ENCODE results near the gene TNPO1.

The TNPO1 gene

DNA sequence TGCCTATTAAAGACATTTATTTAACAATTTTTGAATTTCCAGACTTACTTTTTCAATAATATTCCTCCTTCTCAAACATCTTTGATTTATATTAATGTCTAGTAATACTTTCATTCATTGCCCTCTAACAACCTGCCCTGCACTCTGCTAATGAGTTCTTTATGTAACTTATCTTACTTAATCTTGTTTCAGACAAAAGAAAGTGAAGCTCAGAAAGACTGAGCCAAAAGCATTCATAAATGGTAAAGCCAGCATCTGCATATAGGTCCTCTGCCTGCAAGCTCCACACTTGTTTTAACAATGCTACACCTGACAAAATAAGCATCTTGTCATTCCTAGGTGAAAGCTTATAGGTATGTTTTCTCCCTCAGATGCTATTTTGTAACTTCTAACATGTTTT, 2.4 kb upstream of the TNPO1 start:
- H4K5ac ChIP-seq (ENCODE audit: low read length), result no peak overlapping the region
- peaks cover 4% of the 10 kb centered on the region for H3K79me2 ChIP-seq (ENCODE audit: control insufficient read depth, insufficient read depth, low read length)
- no peak overlapping the region for H3K23ac ChIP-seq (ENCODE audit: low read length)
- no peak overlapping the region for H3K4me2 ChIP-seq (ENCODE audit: low read length)
- H3K56ac ChIP-seq (ENCODE audit: low read length), result no peak overlapping the region
- no peak overlapping the region for H2BK5ac ChIP-seq (ENCODE audit: low read length)
- no peak overlapping the region for H2BK15ac ChIP-seq (replicated peaks; ENCODE audit: low read depth)
- H2BK120ac ChIP-seq (ENCODE audit: low read depth, low read length), result no peak overlapping the region
- H4K8ac ChIP-seq (ENCODE audit: low read depth, low read length), result no peak overlapping the region
- peaks cover 2% of the 10 kb centered on the region for H3K4me1 ChIP-seq (ENCODE audit: control insufficient read depth, low read depth, low read length)
- no peak overlapping the region for H3K9ac ChIP-seq (ENCODE audit: low read length)
- H2AK5ac ChIP-seq (ENCODE audit: low read length), result no peak overlapping the region
- no peak overlapping the region for H3K4me3 ChIP-seq (ENCODE audit: low read length)
- no peak overlapping the region for H3K4ac ChIP-seq (ENCODE audit: low read depth, low read length)
- no peak for DNase-seq
- no peaks in the 10 kb centered on the region for H3K27me3 ChIP-seq (ENCODE audit: insufficient read depth, low read length, poor library complexity)
- H3K18ac ChIP-seq (ENCODE audit: low read length), result no peak overlapping the region
- no peak overlapping the region for H3K27ac ChIP-seq (ENCODE audit: low read depth, low read length)
- H3K79me1 ChIP-seq (ENCODE audit: low read length), result peaks cover 2% of the 10 kb centered on the region
- no peaks in the 10 kb centered on the region for H3K36me3 ChIP-seq (ENCODE audit: control insufficient read depth, insufficient read depth, low read length)

DNA sequence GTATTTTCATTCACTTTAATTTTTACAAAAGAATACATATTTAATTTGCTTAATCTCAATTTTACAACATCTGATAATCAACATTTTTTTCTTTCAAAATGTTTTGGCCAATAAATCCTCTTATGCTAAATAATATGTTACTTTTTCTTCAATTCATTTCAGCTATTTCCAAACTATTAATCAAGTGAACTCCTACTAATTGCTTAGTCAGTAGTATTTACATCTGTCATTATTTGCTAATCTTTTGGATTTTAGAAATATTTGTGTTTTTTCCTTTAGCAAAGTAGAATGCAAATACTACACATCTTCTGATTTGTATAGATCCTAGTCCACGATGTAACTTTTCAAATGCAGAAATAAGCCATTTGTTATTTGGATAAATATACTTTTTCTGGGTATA, 1.6 kb upstream of the TNPO1 start:
- H3K36me3 ChIP-seq (ENCODE audit: control insufficient read depth, insufficient read depth, low read length), result no peaks in the 10 kb centered on the region
- H3K23ac ChIP-seq (ENCODE audit: low read length), result no peak overlapping the region
- no peak overlapping the region for H2BK5ac ChIP-seq (ENCODE audit: low read length)
- no peak overlapping the region for H3K9ac ChIP-seq (ENCODE audit: low read length)
- H3K56ac ChIP-seq (ENCODE audit: low read length), result no peak overlapping the region
- H3K27me3 ChIP-seq (ENCODE audit: insufficient read depth, low read length, poor library complexity), result no peaks in the 10 kb centered on the region
- H4K8ac ChIP-seq (ENCODE audit: low read depth, low read length), result no peak overlapping the region
- peaks cover 2% of the 10 kb centered on the region for H3K4me1 ChIP-seq (ENCODE audit: control insufficient read depth, low read depth, low read length)
- WGBS (ENCODE audit: extremely low coverage, insufficient coverage, low lambda C conversion rate), result no CpG with 5 or more reads among the region's 1 CpG
- H2BK120ac ChIP-seq (ENCODE audit: low read depth, low read length), result no peak overlapping the region
- H3K18ac ChIP-seq (ENCODE audit: low read length), result no peak overlapping the region
- peaks cover 3% of the 10 kb centered on the region for H3K79me1 ChIP-seq (ENCODE audit: low read length)
- H4K5ac ChIP-seq (ENCODE audit: low read length), result no peak overlapping the region
- no peak overlapping the region for H3K4me2 ChIP-seq (ENCODE audit: low read length)
- H3K4me3 ChIP-seq (ENCODE audit: low read length), result no peak overlapping the region
- DNase-seq, result no peak
- H3K4ac ChIP-seq (ENCODE audit: low read depth, low read length), result no peak overlapping the region
- H2BK15ac ChIP-seq (replicated peaks; ENCODE audit: low read depth), result no peak overlapping the region
- peaks cover 6% of the 10 kb centered on the region for H3K79me2 ChIP-seq (ENCODE audit: control insufficient read depth, insufficient read depth, low read length)
- H2AK5ac ChIP-seq (ENCODE audit: low read length), result no peak overlapping the region
- no peak overlapping the region for H3K27ac ChIP-seq (ENCODE audit: low read depth, low read length)

DNA sequence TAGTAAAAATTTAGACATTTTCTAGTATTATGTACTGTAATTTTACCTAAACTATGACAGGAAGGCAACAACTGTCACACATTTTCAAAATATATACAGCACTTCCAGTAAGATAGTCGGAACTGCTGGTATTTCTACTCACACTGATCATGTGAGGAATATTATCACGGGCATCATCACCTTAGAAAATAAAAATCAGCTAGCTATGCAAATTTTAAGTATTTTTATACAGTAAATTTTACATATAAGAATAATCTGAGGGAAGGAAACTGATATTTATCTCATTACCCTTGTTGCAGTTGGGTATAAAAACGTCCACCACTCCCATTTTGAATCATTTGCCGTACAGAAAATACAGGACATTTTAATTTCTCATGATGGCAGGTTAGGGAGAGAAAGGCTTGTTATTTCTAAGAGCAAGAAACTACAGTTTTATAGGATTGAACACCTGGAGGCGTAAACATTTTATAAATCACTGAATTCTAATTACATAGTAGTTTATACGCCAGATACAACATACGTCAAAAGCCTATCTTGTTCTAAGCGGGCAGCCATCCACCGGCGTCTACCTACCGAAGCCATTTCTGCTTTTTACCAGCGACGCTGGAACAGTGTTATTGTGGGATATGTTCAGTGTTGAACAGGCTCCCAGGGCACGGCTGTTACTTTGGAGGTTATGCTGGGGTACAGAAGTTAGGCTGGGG, 729 bp upstream of the TNPO1 start:
- H4K8ac ChIP-seq (ENCODE audit: low read depth, low read length), result no peak overlapping the region
- H3K4me2 ChIP-seq (ENCODE audit: low read length), result peak overlapping the region; percentile 83
- no CpG with 5 or more reads among the region's 14 CpGs for WGBS (ENCODE audit: extremely low coverage, insufficient coverage, low lambda C conversion rate)
- H4K5ac ChIP-seq (ENCODE audit: low read length), result no peak overlapping the region
- H3K27me3 ChIP-seq (ENCODE audit: insufficient read depth, low read length, poor library complexity), result no peaks in the 10 kb centered on the region
- peaks cover 3% of the 10 kb centered on the region for H3K79me1 ChIP-seq (ENCODE audit: low read length)
- H2BK120ac ChIP-seq (ENCODE audit: low read depth, low read length), result no peak overlapping the region
- H3K4me1 ChIP-seq (ENCODE audit: control insufficient read depth, low read depth, low read length), result peaks cover 2% of the 10 kb centered on the region
- H3K4ac ChIP-seq (ENCODE audit: low read depth, low read length), result peak overlapping the region; percentile 41
- no peak overlapping the region for H3K18ac ChIP-seq (ENCODE audit: low read length)
- H3K9ac ChIP-seq (ENCODE audit: low read length), result peak overlapping the region; percentile 79
- H3K79me2 ChIP-seq (ENCODE audit: control insufficient read depth, insufficient read depth, low read length), result peaks cover 6% of the 10 kb centered on the region
- H3K56ac ChIP-seq (ENCODE audit: low read length), result peak overlapping the region; percentile 92
- no peak overlapping the region for H2AK5ac ChIP-seq (ENCODE audit: low read length)
- DNase-seq, result no peak
- H2BK5ac ChIP-seq (ENCODE audit: low read length), result peak overlapping the region; percentile 49
- peak overlapping the region; percentile 97 for H3K27ac ChIP-seq (ENCODE audit: low read depth, low read length)
- H3K36me3 ChIP-seq (ENCODE audit: control insufficient read depth, insufficient read depth, low read length), result no peaks in the 10 kb centered on the region
- no peak overlapping the region for H2BK15ac ChIP-seq (replicated peaks; ENCODE audit: low read depth)
- peak overlapping the region; percentile 30 for H3K4me3 ChIP-seq (ENCODE audit: low read length)
- no peak overlapping the region for H3K23ac ChIP-seq (ENCODE audit: low read length)

DNA sequence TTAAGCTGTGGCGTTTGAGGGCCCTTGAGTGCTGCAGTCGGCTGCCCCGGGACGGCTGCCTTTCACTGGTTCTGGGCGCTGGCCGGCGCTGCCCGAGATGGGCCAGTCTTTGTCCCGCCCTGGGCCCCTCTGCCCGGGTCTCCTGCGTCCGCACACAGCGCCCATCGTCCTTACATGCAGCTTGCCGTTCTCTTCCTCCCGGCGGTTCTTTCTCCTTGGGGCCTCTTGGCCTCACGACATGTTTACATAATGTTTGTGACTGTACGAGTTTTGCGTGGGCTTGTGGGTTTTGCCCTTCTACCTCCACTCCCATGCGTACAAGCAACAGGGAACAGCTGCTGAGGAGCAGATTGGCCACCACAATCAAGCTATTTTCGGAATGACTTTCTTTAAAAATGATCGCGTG, 618 bp downstream of the TNPO1 start:
- peak overlapping the region; percentile 62 for H3K18ac ChIP-seq (ENCODE audit: low read length)
- peak overlapping the region; percentile 18 for H3K4ac ChIP-seq (ENCODE audit: low read depth, low read length)
- H2BK5ac ChIP-seq (ENCODE audit: low read length), result peak overlapping the region; percentile 56
- no CpG with 5 or more reads among the region's 24 CpGs for WGBS (ENCODE audit: extremely low coverage, insufficient coverage, low lambda C conversion rate)
- H3K27me3 ChIP-seq (ENCODE audit: insufficient read depth, low read length, poor library complexity), result no peaks in the 10 kb centered on the region
- H3K56ac ChIP-seq (ENCODE audit: low read length), result peak overlapping the region; percentile 95
- H3K4me2 ChIP-seq (ENCODE audit: low read length), result peak overlapping the region; percentile 72
- peak overlapping the region; percentile 78 for H3K27ac ChIP-seq (ENCODE audit: low read depth, low read length)
- peaks cover 3% of the 10 kb centered on the region for H3K79me1 ChIP-seq (ENCODE audit: low read length)
- no peak overlapping the region for H2BK120ac ChIP-seq (ENCODE audit: low read depth, low read length)
- no peak overlapping the region for H4K5ac ChIP-seq (ENCODE audit: low read length)
- peak overlapping the region; percentile 96 for H3K9ac ChIP-seq (ENCODE audit: low read length)
- no peak overlapping the region for H2BK15ac ChIP-seq (replicated peaks; ENCODE audit: low read depth)
- no peaks in the 10 kb centered on the region for H3K36me3 ChIP-seq (ENCODE audit: control insufficient read depth, insufficient read depth, low read length)
- no peak overlapping the region for H2AK5ac ChIP-seq (ENCODE audit: low read length)
- peaks cover 8% of the 10 kb centered on the region for H3K79me2 ChIP-seq (ENCODE audit: control insufficient read depth, insufficient read depth, low read length)
- DNase-seq, result no peak
- H4K8ac ChIP-seq (ENCODE audit: low read depth, low read length), result no peak overlapping the region
- peaks cover 3% of the 10 kb centered on the region for H3K4me1 ChIP-seq (ENCODE audit: control insufficient read depth, low read depth, low read length)
- H3K4me3 ChIP-seq (ENCODE audit: low read length), result peak overlapping the region; percentile 83
- peak overlapping the region; percentile 81 for H3K23ac ChIP-seq (ENCODE audit: low read length)

DNA sequence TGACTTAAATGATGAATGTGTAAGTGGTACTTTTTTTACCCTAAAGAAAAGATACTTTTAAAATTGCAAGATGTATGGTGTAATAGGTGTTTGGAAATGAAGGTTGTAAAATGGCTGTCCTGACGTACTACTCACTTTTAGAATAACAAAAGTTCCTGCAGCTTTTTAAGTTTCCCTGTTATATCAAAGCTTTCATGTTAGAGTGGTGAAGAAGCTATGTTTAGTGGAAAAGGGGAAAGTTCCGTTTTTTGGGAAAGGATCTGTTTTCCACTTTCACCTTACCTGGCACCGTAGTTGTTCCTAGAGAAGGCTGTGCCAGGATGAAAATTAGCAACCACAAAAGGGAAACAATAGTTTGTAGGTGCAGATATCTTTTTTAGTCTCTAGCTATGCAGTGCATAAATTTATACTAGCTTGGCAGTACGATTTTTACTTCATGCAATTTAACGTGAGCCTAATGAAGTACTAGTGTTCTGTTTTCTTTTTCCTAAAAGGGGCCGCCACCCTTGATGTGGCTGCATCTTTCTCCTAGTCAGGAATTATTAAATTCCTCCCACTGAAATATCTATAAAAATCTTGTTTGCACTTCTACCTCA, 1.3 kb downstream of the TNPO1 start:
- Histone ChIP-seq H4K5ac (ENCODE audit: low read length) (no peak overlapping the region), H3K9ac (ENCODE audit: low read length) (peak overlapping the region; percentile 66), H3K23ac (ENCODE audit: low read length) (no peak overlapping the region), H3K36me3 (ENCODE audit: control insufficient read depth, insufficient read depth, low read length) (no peaks in the 10 kb centered on the region), H2AK5ac (ENCODE audit: low read length) (no peak overlapping the region), H2BK120ac (ENCODE audit: low read depth, low read length) (no peak overlapping the region), H3K56ac (ENCODE audit: low read length) (peak overlapping the region; percentile 70), H3K4me3 (ENCODE audit: low read length) (peak overlapping the region; percentile 30), H3K27me3 (ENCODE audit: insufficient read depth, low read length, poor library complexity) (no peaks in the 10 kb centered on the region), H3K4me1 (ENCODE audit: control insufficient read depth, low read depth, low read length) (peaks cover 3% of the 10 kb centered on the region), H3K4ac (ENCODE audit: low read depth, low read length) (no peak overlapping the region), H2BK15ac (replicated peaks; ENCODE audit: low read depth) (no peak overlapping the region), H3K18ac (ENCODE audit: low read length) (no peak overlapping the region), H2BK5ac (ENCODE audit: low read length) (no peak overlapping the region), H3K4me2 (ENCODE audit: low read length) (peak overlapping the region; percentile 28), H3K79me1 (ENCODE audit: low read length) (peaks cover 3% of the 10 kb centered on the region), H3K79me2 (ENCODE audit: control insufficient read depth, insufficient read depth, low read length) (peaks cover 8% of the 10 kb centered on the region), H3K27ac (ENCODE audit: low read depth, low read length) (no peak overlapping the region), H4K8ac (ENCODE audit: low read depth, low read length) (no peak overlapping the region)
- no peak for DNase-seq
- no CpG with 5 or more reads among the region's 6 CpGs for WGBS (ENCODE audit: extremely low coverage, insufficient coverage, low lambda C conversion rate)
